Neutrophil (primary cell): ENCODE measurements around the gene DDX25.

Source experiments
- H3K27ac ChIP-seq: fragments of 200-600 bp; sonication (generic); 2 replicates; pipeline ENCODE4 v1.5.1; 2016; ENCODE audit warnings: mild to moderate bottlenecking, moderate library complexity
- H3K27me3 ChIP-seq: fragments of 200-600 bp; sonication (generic); 2 replicates; pipeline ENCODE4 v1.6.0; 2016; ENCODE audit warnings: mild to moderate bottlenecking
- H3K36me3 ChIP-seq: fragments of 200-600 bp; sonication (generic); 2 replicates; pipeline ENCODE4 v1.5.1; 2017
- H3K4me1 ChIP-seq, 2 experiments: fragments of 200-600 bp in 1 of 2; sonication (generic) in 1 of 2; 1 replicate in 1 of 2; 2 replicates in 1 of 2; pipeline versions ENCODE4 v1.5.1 to v1.6.1; 2013 to 2016; ENCODE audit warnings: low read depth in 1 of 2, low read length in 1 of 2, mild to moderate bottlenecking in 1 of 2, moderate library complexity in 1 of 2; ENCODE audit not compliant: control insufficient read depth in 1 of 2, insufficient read depth in 1 of 2
- H3K4me3 ChIP-seq, 2 experiments: fragments of 200-600 bp in 1 of 2; sonication (generic) in 1 of 2; 1 replicate in 1 of 2; 2 replicates in 1 of 2; pipeline ENCODE4 v1.5.1; 2013 to 2016; ENCODE audit warnings: low read depth in 1 of 2, low read length in 1 of 2, mild to moderate bottlenecking in 1 of 2, moderate library complexity in 1 of 2
- H3K9me3 ChIP-seq: fragments of 200-600 bp; sonication (generic); 2 replicates; pipeline ENCODE4 v1.5.1; 2016
- TF ChIP-seq, protein P1 (sequence below): fragments of 200-600 bp; sonication (generic); IDR thresholded peaks from 2 replicates; pipeline ENCODE4 v1.5.1; 2016; ENCODE audit warnings: antibody characterized with exemption

The DDX25 gene

DNA sequence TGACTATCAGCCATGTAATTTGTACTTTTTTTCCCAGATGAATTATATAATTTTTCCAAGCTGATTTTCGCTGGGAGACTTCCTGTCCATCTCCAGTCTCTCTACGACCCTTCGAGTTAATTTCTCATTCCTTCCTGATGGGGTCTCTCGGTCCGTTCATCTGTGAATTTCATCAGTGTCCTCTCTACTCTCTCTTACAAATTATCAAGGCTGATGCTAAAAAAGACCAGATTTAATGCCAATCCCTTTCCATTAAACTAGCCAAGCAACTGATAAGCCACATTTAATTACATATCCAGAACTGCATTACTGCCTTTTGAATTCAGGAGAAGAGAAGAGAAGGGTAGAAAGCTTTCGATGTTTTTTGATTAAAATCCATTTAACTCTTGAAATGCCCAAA is 67.3 kb downstream of the DDX25 start:
- Histone ChIP-seq H3K9me3 (no peaks in the 10 kb centered on the region), H3K27me3 (peaks cover 17% of the 10 kb centered on the region), H3K27ac (no peak overlapping the region), H3K4me3 (no peak overlapping the region), H3K36me3 (no peaks in the 10 kb centered on the region), H3K4me1 (no peaks in the 10 kb centered on the region)
- TF ChIP-seq, protein P1, sequence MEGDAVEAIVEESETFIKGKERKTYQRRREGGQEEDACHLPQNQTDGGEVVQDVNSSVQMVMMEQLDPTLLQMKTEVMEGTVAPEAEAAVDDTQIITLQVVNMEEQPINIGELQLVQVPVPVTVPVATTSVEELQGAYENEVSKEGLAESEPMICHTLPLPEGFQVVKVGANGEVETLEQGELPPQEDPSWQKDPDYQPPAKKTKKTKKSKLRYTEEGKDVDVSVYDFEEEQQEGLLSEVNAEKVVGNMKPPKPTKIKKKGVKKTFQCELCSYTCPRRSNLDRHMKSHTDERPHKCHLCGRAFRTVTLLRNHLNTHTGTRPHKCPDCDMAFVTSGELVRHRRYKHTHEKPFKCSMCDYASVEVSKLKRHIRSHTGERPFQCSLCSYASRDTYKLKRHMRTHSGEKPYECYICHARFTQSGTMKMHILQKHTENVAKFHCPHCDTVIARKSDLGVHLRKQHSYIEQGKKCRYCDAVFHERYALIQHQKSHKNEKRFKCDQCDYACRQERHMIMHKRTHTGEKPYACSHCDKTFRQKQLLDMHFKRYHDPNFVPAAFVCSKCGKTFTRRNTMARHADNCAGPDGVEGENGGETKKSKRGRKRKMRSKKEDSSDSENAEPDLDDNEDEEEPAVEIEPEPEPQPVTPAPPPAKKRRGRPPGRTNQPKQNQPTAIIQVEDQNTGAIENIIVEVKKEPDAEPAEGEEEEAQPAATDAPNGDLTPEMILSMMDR, result no peak

GRCh38 chr11:125974284-125974683 is 70.0 kb downstream of the DDX25 start:
- H3K27me3 ChIP-seq, result peaks cover 8% of the 10 kb centered on the region
- no peaks in the 10 kb centered on the region for H3K9me3 ChIP-seq
- TF ChIP-seq, protein P1, result no peak
- no peak overlapping the region for H3K4me3 ChIP-seq
- no peaks in the 10 kb centered on the region for H3K36me3 ChIP-seq
- no peaks in the 10 kb centered on the region for H3K4me1 ChIP-seq
- no peak overlapping the region for H3K27ac ChIP-seq

GRCh38 chr11:125975634-125976033 is 71.3 kb downstream of the DDX25 start:
- Histone ChIP-seq H3K27ac (no peak overlapping the region), H3K4me1 (no peaks in the 10 kb centered on the region), H3K36me3 (no peaks in the 10 kb centered on the region), H3K4me3 (no peak overlapping the region), H3K9me3 (no peaks in the 10 kb centered on the region), H3K27me3 (peaks cover 8% of the 10 kb centered on the region)
- TF ChIP-seq, protein P1, result no peak

DNA sequence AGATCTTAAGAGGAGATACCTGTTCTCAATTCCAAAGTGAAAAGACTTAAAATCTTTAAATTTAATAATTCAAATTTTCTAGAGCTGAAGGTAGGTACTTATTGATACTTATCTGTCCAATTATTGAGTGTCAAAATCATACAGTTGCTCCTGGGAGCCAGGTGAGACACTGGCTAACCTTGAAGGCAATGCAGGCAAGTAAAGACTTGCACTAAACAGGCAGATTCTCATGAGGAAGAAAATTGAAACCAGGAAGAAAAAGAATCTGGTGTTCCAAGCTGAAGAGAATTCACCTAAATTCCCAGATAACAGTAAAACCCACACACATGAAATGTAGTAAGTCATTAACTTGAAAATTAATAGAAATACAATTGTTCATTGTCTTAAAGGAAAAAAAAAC is 71.8 kb downstream of the DDX25 start:
- Histone ChIP-seq H3K27ac (no peak overlapping the region), H3K4me1 (no peaks in the 10 kb centered on the region)
- TF ChIP-seq, protein P1, result no peak

DNA sequence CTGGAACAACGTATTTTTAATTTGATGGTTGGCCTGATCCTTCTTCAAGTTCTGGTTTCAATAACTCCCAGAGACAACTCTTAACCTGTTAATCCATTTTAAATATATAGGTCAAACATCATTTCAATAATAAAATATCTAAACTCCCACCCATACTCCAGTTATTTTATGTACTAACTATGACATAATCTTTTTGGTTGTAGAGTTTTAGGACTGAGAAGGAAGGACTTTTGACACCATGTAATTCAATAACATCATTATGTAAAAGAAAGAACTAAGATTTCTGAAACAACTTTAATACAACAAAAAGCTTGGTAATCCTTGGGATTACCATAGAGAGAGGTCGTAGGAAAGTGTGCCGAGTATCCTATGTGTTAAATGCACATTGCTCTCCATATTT is 73.0 kb downstream of the DDX25 start:
- Histone ChIP-seq H3K4me1 (no peaks in the 10 kb centered on the region), H3K27ac (no peak overlapping the region), H3K4me3 (no peak overlapping the region), H3K36me3 (no peaks in the 10 kb centered on the region), H3K27me3 (peaks cover 8% of the 10 kb centered on the region), H3K9me3 (no peaks in the 10 kb centered on the region)
- TF ChIP-seq, protein P1, result no peak

More for the DNA sequence above, 71.8 kb downstream of the DDX25 start:
- H3K36me3 ChIP-seq, result no peaks in the 10 kb centered on the region
- no peak overlapping the region for H3K4me3 ChIP-seq
- peaks cover 8% of the 10 kb centered on the region for H3K27me3 ChIP-seq
- H3K9me3 ChIP-seq, result no peaks in the 10 kb centered on the region

DNA sequence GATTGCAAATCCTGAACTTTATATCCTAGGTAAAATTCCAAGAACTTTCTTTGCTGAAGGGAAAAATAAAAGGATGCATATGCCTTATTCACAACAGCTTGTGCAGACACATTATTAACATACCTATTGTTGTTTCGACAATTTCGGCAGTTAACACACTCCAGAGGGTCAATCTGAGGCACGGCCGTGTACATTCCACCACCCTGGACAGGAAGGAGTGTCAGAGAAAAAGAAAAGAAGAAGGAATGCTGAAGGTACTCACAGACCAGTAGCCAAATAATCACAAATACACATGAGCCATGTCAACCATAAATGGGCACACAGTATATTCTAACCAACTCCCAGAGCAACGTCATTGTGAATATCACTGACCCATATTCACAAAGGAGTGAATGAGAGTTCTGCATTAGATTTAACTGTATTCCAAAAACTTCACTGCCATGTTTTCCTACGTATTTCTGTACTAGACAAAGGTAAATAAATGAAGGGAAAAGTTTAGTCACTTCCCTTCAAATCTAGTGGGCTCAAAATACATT is 73.9 kb downstream of the DDX25 start:
- Histone ChIP-seq H3K4me3 (no peak overlapping the region), H3K9me3 (no peaks in the 10 kb centered on the region), H3K27me3 (peaks cover 12% of the 10 kb centered on the region), H3K4me1 (no peaks in the 10 kb centered on the region), H3K36me3 (no peaks in the 10 kb centered on the region), H3K27ac (no peak overlapping the region)
- TF ChIP-seq, protein P1, result no peak
